GM12801 (cell line): ENCODE measurements around the gene DENND5B.

ENCODE experiments used
- CTCF ChIP-seq: IDR thresholded peaks from one replicate; pipeline ENCODE4 v1.5.1; 2011; ENCODE audit warnings: control low read depth; ENCODE audit not compliant: insufficient read length; ENCODE audit errors: extremely low read depth

DENND5B gene

GRCh38 chr12:31531893-31532292, 59.0 kb downstream of the DENND5B start:
- no peak for TF ChIP-seq CTCF

- TF ChIP-seq CTCF, result no peak
Observed at GRCh38 chr12:31528095-31528494, 62.8 kb downstream of the DENND5B start.

- no peak for TF ChIP-seq CTCF
Observed at GRCh38 chr12:31527083-31527482, 63.9 kb downstream of the DENND5B start.

GRCh38 chr12:31526158-31526546, 64.8 kb downstream of the DENND5B start:
- no peak for TF ChIP-seq CTCF

- no peak for TF ChIP-seq CTCF
Observed at GRCh38 chr12:31525496-31526157, 65.3 kb downstream of the DENND5B start.

- no peak for TF ChIP-seq CTCF
Observed at GRCh38 chr12:31524791-31525495, 66.0 kb downstream of the DENND5B start.

GRCh38 chr12:31523306-31523705, 67.6 kb downstream of the DENND5B start:
- no peak for TF ChIP-seq CTCF
